K562 (cell line): Measurements from ENCODE around the gene KRTCAP2. TPM values are rescaled to one million over a fixed set of nuclear protein-coding genes. Genes with fewer than 3 reads are reported as not detected.

Experiments used
- AFF4 ChIP-seq: sonication (generic); formaldehyde crosslinking; IDR thresholded peaks from 2 replicates; pipeline ENCODE4 v1.8.0; 2023; ENCODE audit warnings: mild to moderate bottlenecking, missing genetic modification reagents
- E2F6 ChIP-seq, 2 experiments: IDR thresholded peaks; 2 replicates each; pipeline ENCODE4 v1.6.1; 2011; ENCODE audit warnings: borderline replicate concordance in 1 of 2, control low read depth in 1 of 2, low read depth in 1 of 2, low read length in 1 of 2, mild to moderate bottlenecking in 1 of 2, mixed read lengths in 1 of 2, moderate library complexity in 1 of 2; ENCODE audit not compliant: insufficient read depth in 1 of 2, insufficient read length in 1 of 2, poor library complexity in 1 of 2, severe bottlenecking in 1 of 2; ENCODE audit errors: extremely low read depth in 1 of 2
- FOXK2 ChIP-seq, 2 experiments: fragments of 450-650 bp; IDR thresholded peaks in 1 of 2; conservative IDR thresholded peaks in 1 of 2; 2 replicates each; pipeline ENCODE4 v1.6.1; 2016; ENCODE audit warnings: low read depth in 2 of 2, mild to moderate bottlenecking in 1 of 2
- HDGF ChIP-seq: fragments of 450-650 bp; IDR thresholded peaks from 2 replicates; pipeline ENCODE4 v1.6.1; 2016
- HEY1 ChIP-seq: fragments of 250-450 bp; sonication (Bioruptor Pico); IDR thresholded peaks from 2 replicates; pipeline ENCODE4 v1.5.0; 2020; ENCODE audit warnings: mild to moderate bottlenecking, moderate library complexity, borderline replicate concordance
- KAT7 ChIP-seq: sonication (generic); formaldehyde crosslinking; IDR thresholded peaks from 2 replicates; pipeline ENCODE4 v1.8.0; 2022; ENCODE audit warnings: missing genetic modification reagents, mild to moderate bottlenecking, borderline replicate concordance
- MAFG ChIP-seq: fragments of 450-650 bp; conservative IDR thresholded peaks from 2 replicates; pipeline ENCODE4 v1.6.1; 2016; ENCODE audit warnings: missing genetic modification characterization, missing compliant biosample characterization
- MNT ChIP-seq, 2 experiments: fragments of 450-650 bp; conservative IDR thresholded peaks; 2 replicates each; pipeline ENCODE4 v1.6.1; 2017; ENCODE audit warnings: mild to moderate bottlenecking in 2 of 2, moderate library complexity in 2 of 2
- TRIM28 ChIP-seq: fragments of 450-650 bp; IDR thresholded peaks from 2 replicates; pipeline ENCODE4 v1.6.1; 2017
- ZBTB40 ChIP-seq, 2 experiments: fragments of 450-650 bp in 1 of 2; sonication (generic) in 1 of 2; formaldehyde crosslinking in 1 of 2; IDR thresholded peaks; 2 replicates each; pipeline versions ENCODE4 v1.7.1 to v1.9.0; 2016 to 2022; ENCODE audit warnings: inconsistent platforms in 1 of 2, mild to moderate bottlenecking in 1 of 2, missing genetic modification reagents in 1 of 2
- polyA plus RNA-seq, 8 experiments: library from polyadenylated mRNA; depleted of rRNA in 4 of 8; stranded (reverse) in 5 of 8; unstranded in 3 of 8; fragments of >200 nt; fragmentation: Nextera tagmentation in 2 of 8; fragmentation: Illumina TruSeq in 1 of 8; extraction: Ambion mirVana in 2 of 8; extraction: Trizol in 1 of 8; gene quantifications; 2 replicates each; pipeline versions ENCODE4 v1.2.1 to v1.2.3, GENCODE V29; 2011 to 2014; ENCODE audit warnings: inconsistent platforms in 1 of 8, missing spikeins in 1 of 8
- total RNA-seq, 7 experiments: library from RNA; depleted of rRNA in 6 of 7; stranded (reverse); fragments of >200 nt in 6 of 7; fragmentation: Illumina TruSeq in 2 of 7; extraction: Trizol in 2 of 7; gene quantifications; 2 replicates each; pipeline versions ENCODE4 v1.2.1 to v1.2.3, GENCODE V29; 2011 to 2021; ENCODE audit warnings: low replicate concordance in 1 of 7

Gene KRTCAP2
- total and polyA plus RNA-seq, 9 of the 15 experiments (the other 6 are each of a cell fraction or from before 2014, with no cell fraction given), result 126 to 436 (median 244) TPM

- TF ChIP-seq AFF4, result peak; percentile 66; the same call in 1 of the 2 replicates
- peak; percentile 39; the same call in 1 of the 2 replicates for TF ChIP-seq KAT7 (CRISPR knock-in tag)
- TF ChIP-seq ZBTB40 (IDR thresholded peaks at IDR 0.05), result peak; percentile 92
- no peak; the same call in 1 of the 2 replicates for TF ChIP-seq ZBTB40 (CRISPR knock-in tag; IDR thresholded peaks at IDR 0.05)
- peak in 1 of 2 experiments; percentile 86 for TF ChIP-seq E2F6 (IDR thresholded peaks at IDR 0.05; ENCODE audit: borderline replicate concordance in 1 of 2, extremely low read depth in 1 of 2, insufficient read depth in 1 of 2, insufficient read length in 1 of 2, low read depth in 1 of 2, low read length in 1 of 2, poor library complexity in 1 of 2, severe bottlenecking in 1 of 2)
- no peak for TF ChIP-seq MAFG (tag)
- peak in 1 of 2 experiments; percentile 1; a peak in 1 of 4 replicates for TF ChIP-seq FOXK2 (conservative IDR thresholded peaks at IDR 0.05 in 1 of 2, IDR thresholded peaks at IDR 0.05 in 1 of 2; ENCODE audit: low read depth in 2 of 2)
- no peak; the same call in 1 of the 2 replicates for TF ChIP-seq HEY1 (CRISPR knock-in tag)
- TF ChIP-seq TRIM28, result no peak
- peak; percentile 47 to 86 for TF ChIP-seq MNT (conservative IDR thresholded peaks at IDR 0.05)
- TF ChIP-seq HDGF, result no peak
Observed at GRCh38 chr1:155135415-155136028, 37.6 kb downstream of the KRTCAP2 start, which contains the start of gene SLC50A1 (continued).
